HepG2 (cell line): ENCODE measurements around the gene CDK3. TPM values are rescaled to one million over a fixed set of nuclear protein-coding genes. Genes with fewer than 3 reads are reported as not detected.
A peak's percentile ranks its signal among the peaks of the same experiment; 100 is the strongest.

ENCODE experiments used
- CEBPB ChIP-seq: IDR thresholded peaks from 2 replicates; pipeline ENCODE4 v1.6.1; 2011; ENCODE audit warnings: low read depth, low read length, improper control_type of control experiment, borderline replicate concordance
- ELF1 ChIP-seq: sonication (generic); formaldehyde crosslinking; IDR thresholded peaks from 2 replicates; pipeline ENCODE4 v1.4.0; 2020; ENCODE audit warnings: missing genetic modification reagents
- ZNF605 ChIP-seq: sonication (generic); formaldehyde crosslinking; IDR thresholded peaks from 2 replicates; pipeline ENCODE4 v1.8.0; 2022; ENCODE audit warnings: mild to moderate bottlenecking, missing genetic modification reagents
- ZNF607 ChIP-seq: sonication (generic); formaldehyde crosslinking; IDR thresholded peaks from 2 replicates; pipeline ENCODE4 v1.5.1; 2020; ENCODE audit warnings: missing genetic modification reagents, mild to moderate bottlenecking, borderline replicate concordance
- polyA plus RNA-seq, 8 experiments: library from polyadenylated mRNA; depleted of rRNA in 3 of 8; stranded (reverse) in 7 of 8; unstranded in 1 of 8; fragments of >200 nt; fragmentation: Illumina TruSeq in 4 of 8; extraction: Trizol in 4 of 8; gene quantifications; 2 replicates each; pipeline versions ENCODE4 v1.2.1 to v1.2.3, GENCODE V29; 2011 to 2016; ENCODE audit warnings: low read depth in 4 of 8, missing spikeins in 1 of 8, mixed read lengths in 1 of 8; ENCODE audit not compliant: insufficient read depth in 1 of 8
- total RNA-seq, 5 experiments: library from RNA; depleted of rRNA; stranded (reverse); fragments of >200 nt; fragmentation: Illumina TruSeq; extraction: Trizol; gene quantifications; 2 replicates each; pipeline ENCODE4 v1.2.3, GENCODE V29; 2016; ENCODE audit warnings: low read depth in 1 of 5
- TF ChIP-seq, protein P1 (sequence below): sonication (generic); formaldehyde crosslinking; IDR thresholded peaks from 2 replicates; pipeline ENCODE4 v1.4.0; 2020; ENCODE audit warnings: missing genetic modification reagents
- TF ChIP-seq, protein P2 (sequence below): IDR thresholded peaks from 2 replicates; pipeline ENCODE4 v1.6.1; 2016; ENCODE audit warnings: missing compliant biosample characterization, missing genetic modification reagents, borderline replicate concordance

CDK3 gene
- total and polyA plus RNA-seq, 2 of the 13 experiments (the other 11 are each of a cell fraction or from before 2014, with no cell fraction given) = 5.8 to 11.4 TPM

- TF ChIP-seq, protein P1, sequence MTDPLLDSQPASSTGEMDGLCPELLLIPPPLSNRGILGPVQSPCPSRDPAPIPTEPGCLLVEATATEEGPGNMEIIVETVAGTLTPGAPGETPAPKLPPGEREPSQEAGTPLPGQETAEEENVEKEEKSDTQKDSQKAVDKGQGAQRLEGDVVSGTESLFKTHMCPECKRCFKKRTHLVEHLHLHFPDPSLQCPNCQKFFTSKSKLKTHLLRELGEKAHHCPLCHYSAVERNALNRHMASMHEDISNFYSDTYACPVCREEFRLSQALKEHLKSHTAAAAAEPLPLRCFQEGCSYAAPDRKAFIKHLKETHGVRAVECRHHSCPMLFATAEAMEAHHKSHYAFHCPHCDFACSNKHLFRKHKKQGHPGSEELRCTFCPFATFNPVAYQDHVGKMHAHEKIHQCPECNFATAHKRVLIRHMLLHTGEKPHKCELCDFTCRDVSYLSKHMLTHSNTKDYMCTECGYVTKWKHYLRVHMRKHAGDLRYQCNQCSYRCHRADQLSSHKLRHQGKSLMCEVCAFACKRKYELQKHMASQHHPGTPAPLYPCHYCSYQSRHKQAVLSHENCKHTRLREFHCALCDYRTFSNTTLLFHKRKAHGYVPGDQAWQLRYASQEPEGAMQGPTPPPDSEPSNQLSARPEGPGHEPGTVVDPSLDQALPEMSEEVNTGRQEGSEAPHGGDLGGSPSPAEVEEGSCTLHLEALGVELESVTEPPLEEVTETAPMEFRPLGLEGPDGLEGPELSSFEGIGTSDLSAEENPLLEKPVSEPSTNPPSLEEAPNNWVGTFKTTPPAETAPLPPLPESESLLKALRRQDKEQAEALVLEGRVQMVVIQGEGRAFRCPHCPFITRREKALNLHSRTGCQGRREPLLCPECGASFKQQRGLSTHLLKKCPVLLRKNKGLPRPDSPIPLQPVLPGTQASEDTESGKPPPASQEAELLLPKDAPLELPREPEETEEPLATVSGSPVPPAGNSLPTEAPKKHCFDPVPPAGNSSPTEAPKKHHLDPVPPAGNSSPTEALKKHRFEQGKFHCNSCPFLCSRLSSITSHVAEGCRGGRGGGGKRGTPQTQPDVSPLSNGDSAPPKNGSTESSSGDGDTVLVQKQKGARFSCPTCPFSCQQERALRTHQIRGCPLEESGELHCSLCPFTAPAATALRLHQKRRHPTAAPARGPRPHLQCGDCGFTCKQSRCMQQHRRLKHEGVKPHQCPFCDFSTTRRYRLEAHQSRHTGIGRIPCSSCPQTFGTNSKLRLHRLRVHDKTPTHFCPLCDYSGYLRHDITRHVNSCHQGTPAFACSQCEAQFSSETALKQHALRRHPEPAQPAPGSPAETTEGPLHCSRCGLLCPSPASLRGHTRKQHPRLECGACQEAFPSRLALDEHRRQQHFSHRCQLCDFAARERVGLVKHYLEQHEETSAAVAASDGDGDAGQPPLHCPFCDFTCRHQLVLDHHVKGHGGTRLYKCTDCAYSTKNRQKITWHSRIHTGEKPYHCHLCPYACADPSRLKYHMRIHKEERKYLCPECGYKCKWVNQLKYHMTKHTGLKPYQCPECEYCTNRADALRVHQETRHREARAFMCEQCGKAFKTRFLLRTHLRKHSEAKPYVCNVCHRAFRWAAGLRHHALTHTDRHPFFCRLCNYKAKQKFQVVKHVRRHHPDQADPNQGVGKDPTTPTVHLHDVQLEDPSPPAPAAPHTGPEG (CRISPR knock-in tag) = no peak
- TF ChIP-seq CEBPB (no peak), ELF1 (CRISPR knock-in tag) (no peak), ZNF605 (CRISPR knock-in tag) (0 out of 2 replicates have a peak, but pooled peaks have one; percentile 37), ZNF607 (CRISPR knock-in tag) (no peak)
- TF ChIP-seq, protein P2, sequence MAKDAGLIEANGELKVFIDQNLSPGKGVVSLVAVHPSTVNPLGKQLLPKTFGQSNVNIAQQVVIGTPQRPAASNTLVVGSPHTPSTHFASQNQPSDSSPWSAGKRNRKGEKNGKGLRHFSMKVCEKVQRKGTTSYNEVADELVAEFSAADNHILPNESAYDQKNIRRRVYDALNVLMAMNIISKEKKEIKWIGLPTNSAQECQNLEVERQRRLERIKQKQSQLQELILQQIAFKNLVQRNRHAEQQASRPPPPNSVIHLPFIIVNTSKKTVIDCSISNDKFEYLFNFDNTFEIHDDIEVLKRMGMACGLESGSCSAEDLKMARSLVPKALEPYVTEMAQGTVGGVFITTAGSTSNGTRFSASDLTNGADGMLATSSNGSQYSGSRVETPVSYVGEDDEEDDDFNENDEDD (CRISPR knock-in tag) = no peak
Measured at GRCh38 chr17:75998327-75998795, 2.3 kb upstream of the CDK3 start (continued).
